ENCODE results near the gene MGAT5.
A peak's percentile ranks its signal among the peaks of the same experiment; 100 is the strongest.

The MGAT5 gene

GRCh38 chr2:134372611-134373131 lies 118.8 kb downstream of the MGAT5 start:
- DNase-seq, result no peak

- DNase-seq, result peak; percentile 77
Observed at GRCh38 chr2:134375935-134376334, 122.1 kb downstream of the MGAT5 start.

GRCh38 chr2:134377730-134378129 lies 123.9 kb downstream of the MGAT5 start:
- no peak for DNase-seq

DNA sequence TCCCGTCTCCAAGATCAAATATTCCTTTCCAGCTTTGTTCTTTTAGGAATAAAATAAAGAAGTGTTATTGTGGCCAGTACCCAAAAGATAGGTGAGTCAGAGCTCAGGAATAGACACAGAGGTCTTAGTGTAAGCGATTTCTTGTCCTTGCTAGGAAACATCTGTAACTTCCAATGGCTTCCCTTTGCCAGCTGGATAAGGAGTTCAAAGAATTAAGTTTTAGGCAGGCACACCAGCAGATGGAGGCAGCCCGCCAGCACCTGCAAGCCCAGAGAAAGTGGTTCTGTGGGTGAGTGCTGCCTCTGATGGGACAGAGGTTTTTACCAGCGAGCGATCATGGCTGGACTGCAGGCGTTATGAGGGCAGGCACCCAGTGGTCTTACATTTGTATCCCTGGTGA lies 125.4 kb downstream of the MGAT5 start:
- no peak for DNase-seq

- DNase-seq, result no peak
Observed at GRCh38 chr2:134379722-134380121, 125.8 kb downstream of the MGAT5 start.

DNA sequence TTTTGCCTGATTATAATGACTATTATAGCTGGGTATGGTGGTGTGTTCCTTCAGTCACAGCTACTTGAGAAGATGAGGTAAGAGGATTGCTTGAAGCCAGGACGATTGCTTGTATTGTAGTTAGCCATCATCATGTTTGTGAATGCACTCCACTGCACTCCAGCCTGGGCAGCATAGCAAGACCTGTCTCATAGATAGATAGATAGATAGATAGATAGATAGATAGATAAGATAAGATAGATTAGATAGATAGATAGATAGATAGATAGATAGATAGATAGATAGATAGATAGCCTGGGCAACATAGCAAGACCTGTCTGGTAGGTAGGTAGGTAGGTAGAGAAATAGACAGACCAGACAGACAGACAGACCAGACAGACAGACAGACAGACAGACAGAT lies 127.3 kb downstream of the MGAT5 start:
- no peak for DNase-seq

- DNase-seq, result no peak
Observed at GRCh38 chr2:134384131-134384530, 130.3 kb downstream of the MGAT5 start.

GRCh38 chr2:134385195-134385594 lies 131.3 kb downstream of the MGAT5 start:
- no peak for DNase-seq

- no peak for DNase-seq
Observed at GRCh38 chr2:134386310-134386709, 132.4 kb downstream of the MGAT5 start.

DNA sequence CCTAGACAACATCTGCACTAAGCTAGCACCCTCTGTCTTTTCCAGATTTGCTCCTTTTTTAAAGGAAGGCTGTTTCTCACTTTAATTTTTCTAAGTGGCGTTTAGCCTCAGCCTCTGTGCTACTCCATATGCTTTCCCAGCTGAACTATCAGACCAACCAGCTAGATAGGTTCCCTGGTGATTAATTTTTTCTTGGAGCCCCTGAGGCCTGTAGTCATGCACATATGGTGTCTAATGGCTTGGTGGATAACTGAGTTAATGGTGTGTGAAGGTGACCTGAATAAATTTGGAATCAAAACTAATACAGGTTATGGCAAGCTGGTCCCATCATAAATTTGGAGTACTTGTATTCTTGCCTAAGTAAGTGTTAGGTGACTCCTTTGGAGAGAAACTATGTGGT lies 135.5 kb downstream of the MGAT5 start:
- no peak for DNase-seq

DNA sequence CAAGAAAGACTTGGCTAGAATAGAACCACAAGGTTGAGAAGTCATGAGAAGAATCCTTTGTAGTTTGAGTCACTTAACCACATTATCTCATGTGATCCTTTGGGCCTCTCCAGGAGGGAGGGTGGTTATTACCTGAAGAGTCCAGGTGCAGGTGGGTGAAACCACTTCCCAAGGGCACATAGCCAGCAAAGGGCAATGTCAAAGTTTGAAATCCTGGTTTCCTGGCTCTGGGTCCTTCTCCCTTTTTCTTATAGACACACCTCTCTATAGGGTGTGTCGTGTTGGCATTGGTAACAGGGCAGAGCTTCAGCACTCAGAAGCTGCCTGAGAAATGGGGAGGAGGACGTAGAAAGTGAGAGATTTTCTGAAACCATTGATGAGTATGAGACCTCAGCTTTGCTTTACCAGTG lies 137.9 kb downstream of the MGAT5 start:
- no peak for DNase-seq

DNA sequence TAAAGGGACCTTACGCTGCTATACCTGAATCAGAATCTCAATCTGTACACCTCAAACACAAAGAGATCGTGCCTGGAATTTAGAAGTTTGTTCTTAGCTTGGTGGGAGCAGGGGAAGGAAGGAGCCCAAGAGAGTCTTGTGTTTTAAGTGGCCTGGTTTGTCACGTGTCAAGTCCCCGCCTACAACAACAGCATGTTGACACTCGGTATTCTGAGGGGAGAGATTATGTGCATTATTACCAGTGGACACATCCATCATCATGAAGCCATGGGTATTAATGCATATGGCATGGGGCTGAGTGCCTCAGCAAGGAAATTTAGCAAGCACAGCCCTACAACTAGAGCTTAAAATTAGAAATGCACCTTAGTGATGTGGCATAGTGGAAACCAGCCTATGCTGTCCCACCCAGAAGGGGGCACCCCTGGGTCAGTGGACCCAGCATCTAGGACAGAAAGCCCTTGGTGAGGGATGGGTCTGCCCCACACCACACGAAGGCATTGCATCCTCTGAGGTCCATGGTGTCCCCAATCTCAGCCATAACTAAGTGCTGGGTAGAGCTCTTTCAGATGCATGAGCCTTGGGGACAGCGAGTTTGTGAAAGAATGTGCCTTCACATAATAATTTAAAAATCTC lies 138.7 kb downstream of the MGAT5 start:
- no peak for DNase-seq

- no peak for DNase-seq
Observed at GRCh38 chr2:134393075-134393461, 139.2 kb downstream of the MGAT5 start.

GRCh38 chr2:134395779-134396178 lies 141.9 kb downstream of the MGAT5 start:
- no peak for DNase-seq

DNA sequence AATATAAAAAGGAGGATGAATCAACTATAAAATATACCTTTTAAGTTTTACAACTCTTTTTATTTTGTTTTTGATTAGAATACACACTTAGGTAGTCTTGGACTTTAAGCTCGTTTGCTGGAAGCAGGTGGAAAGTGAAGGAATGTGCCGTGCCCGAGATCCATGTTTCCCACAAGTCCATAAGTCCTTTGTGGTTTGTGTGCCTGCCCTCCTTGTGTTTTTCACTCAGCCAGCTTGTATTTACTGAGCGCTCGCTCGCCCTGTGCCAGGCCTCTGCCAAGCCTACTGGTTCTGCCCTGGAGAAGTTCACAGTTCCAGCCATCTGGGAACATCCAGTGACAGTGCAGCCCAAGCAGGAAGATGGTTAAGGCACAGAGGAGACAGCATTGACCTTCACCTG lies 142.6 kb downstream of the MGAT5 start:
- no peak for DNase-seq

DNA sequence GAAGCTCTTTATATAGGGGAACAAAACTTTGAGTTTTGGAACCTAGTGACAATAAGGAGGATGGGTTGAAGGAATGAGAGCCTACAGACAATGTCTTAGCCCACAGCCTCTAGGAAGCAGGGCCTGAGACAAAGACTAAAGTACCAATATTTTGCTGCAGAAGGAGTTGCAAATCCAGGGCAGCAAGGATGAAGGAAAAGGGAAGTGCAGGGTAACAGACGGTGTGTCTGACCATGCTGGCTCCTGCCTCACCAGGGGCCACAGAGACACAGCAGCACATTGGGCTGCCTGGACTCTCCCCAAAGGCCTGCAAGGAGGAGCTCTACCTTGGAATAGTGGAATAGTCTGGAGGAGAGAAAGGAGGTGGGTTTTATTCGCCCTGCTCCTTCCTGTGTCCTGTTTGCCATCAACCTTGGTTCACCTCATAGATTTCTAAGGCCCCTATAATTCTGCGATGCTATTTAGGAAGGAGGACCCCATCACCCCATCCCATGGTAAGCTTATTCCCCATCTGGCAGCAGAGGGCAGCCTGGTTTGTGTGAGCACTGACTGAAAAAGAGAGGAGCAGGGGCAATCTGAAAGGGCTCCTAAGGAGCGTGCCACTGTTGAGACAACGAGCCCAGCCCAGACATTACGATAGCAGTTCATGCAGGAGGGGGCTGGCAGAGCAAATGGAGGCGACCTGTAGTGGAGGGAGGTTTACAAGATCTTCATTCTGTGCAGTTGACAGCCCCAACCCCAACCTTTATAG lies 143.4 kb downstream of the MGAT5 start:
- DNase-seq, result no peak

- DNase-seq, result peak; percentile 57
Observed at GRCh38 chr2:134398300-134398699, 144.4 kb downstream of the MGAT5 start.

- DNase-seq, result no peak
Observed at GRCh38 chr2:134399096-134399495, 145.2 kb downstream of the MGAT5 start.

GRCh38 chr2:134401081-134401497 lies 147.2 kb downstream of the MGAT5 start:
- DNase-seq, result no peak

DNA sequence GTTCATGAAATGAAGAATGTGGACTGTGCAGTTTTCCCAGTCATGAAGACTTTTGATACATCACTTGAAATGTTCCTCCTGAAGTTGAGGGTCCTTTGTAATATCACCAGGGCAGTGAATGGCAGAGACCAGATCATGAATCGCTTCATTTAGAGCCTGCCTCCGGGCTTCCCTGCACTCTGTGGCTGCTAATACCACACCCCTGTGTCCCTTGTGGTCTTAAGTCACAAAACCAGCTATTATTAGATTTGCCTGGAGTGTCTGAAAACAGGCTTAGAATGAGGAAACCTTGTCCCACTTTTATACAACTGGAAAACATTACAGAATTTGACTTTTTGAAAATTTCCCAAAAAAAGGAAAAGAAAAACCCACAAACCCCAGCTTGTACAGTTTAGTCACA lies 147.9 kb downstream of the MGAT5 start:
- no peak for DNase-seq

DNA sequence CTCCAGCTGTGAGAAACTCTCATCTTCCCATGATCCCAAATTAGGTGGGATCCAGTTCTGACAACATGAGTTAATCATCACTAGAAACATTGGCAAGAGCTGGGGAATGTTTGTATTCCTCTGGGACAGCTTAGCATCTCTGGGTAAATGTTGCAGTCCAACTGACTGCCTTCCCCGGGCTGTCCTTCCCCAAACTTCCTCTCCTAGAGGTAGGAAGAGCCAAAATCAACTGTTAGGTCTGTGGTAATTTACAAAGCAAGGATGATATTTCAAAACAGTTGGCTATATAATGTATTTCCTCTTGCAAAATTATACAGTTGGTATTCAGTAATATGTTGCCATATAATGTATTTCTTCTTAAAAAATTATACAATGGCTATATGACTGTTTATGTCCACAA lies 148.5 kb downstream of the MGAT5 start:
- DNase-seq, result no peak

GRCh38 chr2:134405611-134406081 lies 151.8 kb downstream of the MGAT5 start:
- no peak for DNase-seq

- DNase-seq, result no peak
Observed at GRCh38 chr2:134406311-134406710, 152.4 kb downstream of the MGAT5 start.

GRCh38 chr2:134406736-134407135 lies 152.9 kb downstream of the MGAT5 start:
- no peak for DNase-seq
